HG02970 (cell line): ENCODE measurements around the gene HMGCS2.

ENCODE experiments used
- ATAC-seq: cut with Tn5 transposase; IDR thresholded peaks from one replicate; pipeline ENCODE4 v1.9.1; 2021; ENCODE audit warnings: mild to moderate bottlenecking, moderate library complexity, moderate number of reproducible peaks; ENCODE audit not compliant: unreplicated experiment, low FRiP score

Gene HMGCS2

DNA sequence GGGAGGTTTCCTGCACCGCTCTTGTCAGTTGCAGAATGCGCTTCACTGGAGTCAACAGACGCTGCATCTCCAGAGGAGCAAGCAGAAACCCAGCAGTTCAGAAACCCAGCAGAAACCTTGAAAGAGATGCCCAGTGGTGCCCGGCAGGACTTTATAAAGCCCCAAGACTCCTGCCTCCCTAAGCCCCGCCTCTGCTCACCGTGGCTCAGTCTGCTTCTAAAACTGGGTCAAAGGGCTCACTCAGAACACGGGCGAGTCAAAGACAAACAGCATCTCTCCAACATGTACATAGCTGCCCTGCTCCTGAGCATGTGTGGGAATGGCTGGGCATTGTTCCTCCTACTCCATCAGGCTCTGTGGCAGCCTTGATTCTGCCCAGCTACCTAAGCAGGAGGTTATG is at the start of gene HMGCS2:
HMGCS2 (minus strand) TSS at position 128 of the 400 bp plus-strand sequence; CDS start at position 67, 61 bp downstream.
- no peak for ATAC-seq

DNA sequence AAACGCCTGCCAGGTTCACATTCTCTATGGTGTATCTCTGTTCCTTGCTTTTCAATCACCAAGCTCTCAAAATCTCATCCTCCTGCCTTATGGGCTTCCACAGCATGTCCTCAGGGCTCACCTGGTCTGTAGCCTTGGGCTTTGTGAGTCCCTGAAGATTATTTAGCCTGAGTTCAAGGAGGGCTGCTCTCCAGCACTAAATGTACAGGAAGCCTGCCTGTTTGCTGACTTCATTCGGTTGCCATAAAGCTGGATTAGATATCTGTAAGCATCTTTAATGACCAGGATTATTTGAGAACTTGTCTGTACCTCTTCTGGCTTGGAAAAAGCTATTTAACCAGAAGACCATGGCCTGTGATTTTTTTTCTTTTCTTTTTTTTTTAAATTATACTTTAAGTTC is 49.5 kb upstream of the HMGCS2 start:
- ATAC-seq, result no peak

DNA sequence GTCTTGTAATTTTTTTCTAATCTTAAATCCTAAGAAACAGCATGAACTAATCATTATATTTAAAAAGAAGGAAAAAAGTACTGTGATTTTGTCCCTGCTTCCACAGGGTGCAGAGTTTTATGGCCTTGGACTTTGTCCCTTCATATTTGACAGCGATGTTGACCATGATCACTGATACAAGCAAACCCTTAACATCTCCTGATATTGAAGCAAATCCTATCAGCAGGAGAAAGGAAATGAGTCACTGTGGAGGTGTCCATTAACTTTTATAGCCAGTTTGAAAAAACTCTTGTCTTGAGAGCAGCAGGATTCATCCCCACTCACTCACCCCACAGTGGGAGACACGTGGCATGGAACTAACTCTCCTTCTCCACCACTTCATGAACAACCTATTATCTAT is 47.7 kb upstream of the HMGCS2 start:
- ATAC-seq, result no peak

DNA sequence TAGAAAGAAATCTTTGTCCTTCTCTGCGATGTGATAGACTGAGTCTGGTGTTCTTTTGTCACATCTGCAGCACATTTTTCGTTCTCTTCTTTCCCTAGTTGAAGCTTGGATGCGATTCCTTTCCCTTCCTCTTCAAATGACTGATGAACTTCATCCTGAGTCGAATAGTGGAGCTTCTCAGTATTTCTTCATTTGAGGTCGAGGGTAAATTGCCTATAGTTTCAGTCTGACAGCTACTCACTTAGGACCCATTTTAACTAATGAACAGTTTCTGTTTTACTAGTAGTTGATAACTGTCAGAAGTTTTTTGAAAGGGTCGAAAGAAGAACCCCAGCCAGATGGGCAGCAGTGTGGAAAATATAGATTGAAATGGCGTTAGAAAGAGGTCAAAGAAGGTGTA is 47.2 kb upstream of the HMGCS2 start:
- no peak for ATAC-seq

DNA sequence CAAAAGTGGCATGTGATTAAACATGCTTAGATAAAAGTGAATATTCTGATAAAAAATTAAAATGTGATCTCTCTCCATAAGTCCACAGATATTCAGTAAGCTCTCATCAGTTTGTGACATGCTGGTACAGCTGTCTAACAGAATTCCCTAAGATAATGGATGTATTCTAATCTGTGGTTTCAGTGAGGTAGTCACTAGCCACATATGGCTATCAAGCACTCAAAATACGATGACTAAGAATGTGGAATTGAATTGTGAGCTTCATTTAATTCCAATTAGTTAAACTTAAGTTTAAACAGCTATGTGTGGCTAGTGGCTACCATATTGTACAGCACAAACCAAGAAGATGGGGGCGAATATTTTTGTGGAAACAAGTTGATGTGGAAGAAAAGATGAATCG is 46.7 kb upstream of the HMGCS2 start:
- ATAC-seq, result no peak

DNA sequence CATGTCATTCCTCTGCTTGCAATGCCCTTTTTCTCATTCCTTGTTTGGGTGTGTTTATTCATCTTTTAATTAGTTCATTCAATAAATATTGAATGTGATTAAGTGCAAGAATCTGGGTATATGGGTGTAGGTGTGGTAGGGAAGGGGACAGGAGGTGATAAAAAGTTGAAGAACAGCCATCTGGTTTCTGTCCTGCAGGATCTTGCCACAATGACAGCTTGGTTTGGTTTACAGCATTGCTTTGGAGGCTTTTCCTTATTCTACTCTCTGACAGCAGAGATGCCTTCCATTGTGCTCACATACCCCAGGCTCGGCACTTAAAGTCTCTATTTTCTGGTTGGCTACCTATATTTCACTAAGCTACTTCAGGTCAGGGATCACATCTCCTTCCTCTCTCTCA is 45.6 kb upstream of the HMGCS2 start:
- no peak for ATAC-seq

DNA sequence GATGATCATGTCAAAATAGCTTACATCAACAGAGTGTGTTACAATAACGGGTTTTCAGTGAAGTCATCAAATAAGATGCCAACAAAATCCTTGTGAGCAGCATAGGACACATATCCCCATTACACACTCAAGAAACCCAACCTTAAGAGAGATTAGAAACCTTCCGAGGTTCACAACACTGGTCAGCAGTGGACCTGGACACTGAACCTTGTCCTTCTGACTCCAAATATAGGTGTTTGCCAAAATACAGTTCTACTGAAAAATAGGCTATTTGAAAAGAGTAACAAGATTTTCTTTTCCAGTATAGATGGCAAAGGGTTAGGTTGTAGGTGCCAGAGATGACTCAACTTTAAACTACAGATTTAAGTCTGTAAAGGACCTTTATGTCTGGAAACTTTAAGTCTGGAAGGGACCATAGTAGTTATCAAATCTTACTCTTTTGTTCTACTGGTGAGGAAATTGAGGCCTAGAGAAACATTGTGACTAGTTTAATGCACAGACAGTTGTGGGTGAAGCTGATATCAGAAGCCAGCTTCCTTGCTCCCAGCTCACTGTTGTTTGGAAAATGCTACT is 43.4 kb upstream of the HMGCS2 start:
- ATAC-seq, result no peak

DNA sequence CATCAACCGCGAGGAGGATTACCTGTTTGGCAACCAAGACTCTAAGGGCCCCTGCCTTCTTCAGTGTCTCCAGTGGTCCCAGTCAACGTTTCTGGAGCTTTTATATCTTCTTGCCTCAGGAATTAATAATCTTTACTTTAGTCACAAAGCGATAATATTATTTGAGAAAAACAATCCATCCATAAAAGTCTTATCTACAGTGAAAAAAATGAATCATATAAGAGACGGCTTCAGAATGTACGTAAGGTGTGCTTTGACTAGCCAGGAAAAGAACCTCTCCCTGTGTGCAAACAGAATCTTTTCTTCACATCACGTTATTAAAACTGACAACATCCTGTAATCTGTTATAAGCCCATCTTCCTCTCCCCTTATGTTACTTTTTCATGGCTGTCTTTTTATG is 42.7 kb upstream of the HMGCS2 start, which contains the start of gene REG4:
REG4 (minus strand) TSS at position 74 of the 400 bp plus-strand sequence. CDS start 2,691 bp downstream, outside the sequence.
- no peak for ATAC-seq

DNA sequence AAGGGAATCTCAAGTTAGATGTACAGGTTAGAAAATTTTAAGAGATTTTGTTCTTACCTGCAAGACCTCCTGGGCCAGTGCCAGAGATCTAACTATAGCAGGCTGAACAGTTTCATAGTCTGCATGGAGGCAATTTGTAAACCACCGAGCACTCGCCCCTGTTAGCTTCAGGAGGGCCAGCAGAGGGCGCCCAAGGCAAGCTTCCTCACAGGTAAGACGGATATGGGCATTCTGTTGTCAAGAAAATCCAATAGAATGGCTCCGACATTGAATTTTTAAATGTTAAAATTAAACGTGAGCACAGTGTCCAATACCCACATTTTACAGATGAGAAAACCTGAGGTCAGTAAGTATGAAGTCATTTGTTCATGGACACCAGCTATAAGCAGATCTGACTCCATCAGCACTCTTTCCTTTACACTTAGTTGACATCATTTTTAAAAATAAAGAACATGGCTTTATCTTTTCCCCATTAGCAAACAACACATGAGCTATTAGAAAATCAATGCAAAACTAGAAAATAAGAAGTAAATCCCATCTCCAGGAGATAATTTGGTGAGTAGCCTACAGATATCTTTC is 40.4 kb upstream of the HMGCS2 start:
- ATAC-seq, result peak; percentile 79

DNA sequence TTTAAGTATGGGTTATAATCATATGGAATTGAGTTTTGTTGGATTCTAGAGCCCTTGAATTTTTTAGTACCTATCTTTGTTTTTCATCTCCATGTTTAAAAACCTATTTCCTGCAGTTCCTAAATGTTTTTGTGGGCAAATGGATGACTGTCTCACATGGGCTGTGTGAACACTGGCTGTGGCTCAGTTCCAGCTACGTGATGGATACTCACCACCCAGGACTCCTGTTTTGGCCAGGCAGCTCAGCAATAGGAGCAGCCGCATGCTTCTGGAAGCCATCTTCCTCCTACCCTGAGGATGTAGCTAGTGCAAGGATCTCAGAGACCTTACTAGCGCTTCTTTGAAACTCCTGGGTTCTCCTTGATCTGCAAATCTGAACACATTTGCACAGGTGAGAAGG is 39.8 kb upstream of the HMGCS2 start:
- no peak for ATAC-seq

DNA sequence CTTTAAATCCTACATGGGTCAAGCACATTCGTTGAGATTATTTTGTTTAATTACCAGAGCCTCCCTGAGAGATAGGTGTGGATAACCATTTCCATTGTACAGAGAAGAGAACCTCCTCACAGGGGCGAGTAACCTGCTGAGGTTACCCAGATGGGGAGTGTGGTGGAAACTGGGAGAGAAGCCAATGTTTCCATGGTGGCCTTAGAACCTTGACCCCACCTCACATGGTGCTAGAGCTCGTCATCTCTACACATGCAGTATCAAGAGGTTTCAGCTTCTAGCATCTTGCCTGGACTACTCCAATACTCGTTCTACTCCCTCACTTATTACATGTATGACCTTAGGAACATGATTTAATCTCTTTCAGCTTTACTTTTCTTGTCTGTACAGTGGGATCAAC is 37.8 kb upstream of the HMGCS2 start:
- ATAC-seq, result no peak

DNA sequence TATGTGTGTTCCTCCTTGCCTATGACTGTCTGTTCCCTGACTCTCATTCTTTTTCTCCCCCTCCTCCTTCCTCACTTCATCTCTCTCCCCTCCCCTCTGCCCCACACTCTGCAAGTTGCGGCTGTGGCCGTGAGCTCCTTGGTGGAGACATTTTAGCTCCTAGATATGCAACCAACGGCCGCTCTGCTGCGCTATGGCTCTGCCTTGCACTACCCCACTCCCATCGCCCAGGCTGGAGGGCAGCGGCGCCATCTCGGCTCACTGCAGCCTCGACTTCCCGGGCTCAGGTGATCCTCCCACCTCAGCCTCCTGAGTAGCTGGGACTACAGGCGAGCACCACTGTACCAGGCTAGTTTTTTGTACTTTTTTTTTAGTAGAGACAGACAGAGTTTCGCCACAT is 37.0 kb upstream of the HMGCS2 start:
- no peak for ATAC-seq

DNA sequence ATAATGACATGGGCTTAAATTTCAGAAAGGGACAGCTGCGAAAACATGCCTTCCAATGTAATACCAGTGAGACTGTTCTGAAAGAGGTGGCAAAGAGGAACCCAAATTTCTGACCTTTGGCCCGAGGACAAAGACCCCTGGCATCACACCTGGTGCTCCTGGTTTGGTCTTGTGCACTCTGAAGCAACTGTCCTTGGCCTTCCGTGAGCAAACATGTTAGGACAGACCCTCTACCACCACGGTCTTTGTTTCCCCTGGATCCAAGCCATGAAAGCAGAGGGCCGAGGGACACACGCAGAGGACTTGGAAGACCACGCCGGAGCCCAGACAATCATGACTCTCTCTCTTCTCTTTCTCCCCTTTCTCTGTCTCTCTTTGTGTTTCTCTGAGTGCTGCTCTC is 36.5 kb upstream of the HMGCS2 start:
- no peak for ATAC-seq

DNA sequence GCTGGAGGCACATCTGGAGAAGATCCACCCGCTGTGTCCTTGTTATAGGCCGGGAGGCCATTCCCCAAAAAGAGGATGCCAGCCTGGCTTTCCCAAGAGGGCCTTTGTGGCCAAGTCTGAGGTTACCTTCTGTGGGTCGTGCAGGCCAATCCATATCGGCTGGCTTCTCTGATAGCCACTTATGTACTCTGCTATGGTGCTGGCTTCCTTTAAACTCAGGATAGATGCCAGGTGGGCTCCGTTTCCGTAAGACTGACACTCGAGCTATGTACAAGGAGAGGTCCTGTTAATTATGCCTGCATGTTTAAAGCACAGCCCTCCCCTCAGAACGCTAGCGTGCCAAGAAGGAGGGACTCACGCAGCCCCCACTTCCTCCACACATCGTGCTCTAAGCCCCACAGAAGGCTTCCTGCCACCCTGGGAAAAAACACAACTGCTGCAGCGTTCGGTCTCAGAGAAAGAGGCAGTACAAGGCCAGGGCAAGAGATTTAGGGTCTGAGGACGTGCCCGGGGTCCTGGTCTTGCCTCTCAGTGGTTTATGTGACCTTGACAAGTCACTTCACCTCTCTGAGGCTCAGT is 31.0 kb upstream of the HMGCS2 start:
- ATAC-seq, result no peak

DNA sequence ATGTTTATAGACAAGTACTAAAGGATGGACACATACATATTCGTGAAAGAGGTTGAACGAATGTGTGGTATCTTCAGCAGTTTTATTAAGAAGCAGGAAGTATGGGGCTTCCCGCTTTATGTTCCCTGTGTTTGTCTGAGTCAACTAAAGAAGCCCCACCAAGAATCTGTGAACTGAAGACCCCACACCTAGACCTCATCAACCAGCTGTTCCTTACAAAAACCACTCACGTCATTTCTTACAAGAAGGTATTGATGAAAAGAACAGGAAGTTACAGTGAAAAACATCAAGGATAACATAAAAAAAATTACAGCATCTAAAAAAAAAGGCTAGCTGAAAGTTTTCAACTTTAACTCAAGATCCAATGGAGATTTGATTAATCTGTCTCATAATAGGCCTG is 30.3 kb upstream of the HMGCS2 start:
- no peak for ATAC-seq

DNA sequence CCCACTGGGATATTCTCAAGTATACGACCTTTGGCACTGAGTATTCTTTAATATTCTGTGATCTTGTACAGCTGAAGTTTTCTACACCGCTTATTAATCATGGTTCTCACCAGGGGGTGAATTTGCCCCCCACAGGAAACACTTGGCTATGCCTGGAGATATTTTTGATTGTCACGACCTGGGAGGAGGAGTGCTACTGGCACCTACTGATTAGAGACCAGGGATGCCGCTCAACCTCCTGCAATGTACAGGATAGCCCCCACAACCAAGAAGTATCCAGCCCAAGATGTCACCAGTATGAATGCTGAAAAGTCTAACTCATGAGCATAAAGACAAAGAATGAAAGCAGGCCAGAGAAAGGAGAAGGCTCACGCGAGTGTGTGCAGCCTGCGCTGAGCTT is 28.9 kb upstream of the HMGCS2 start:
- ATAC-seq, result no peak

DNA sequence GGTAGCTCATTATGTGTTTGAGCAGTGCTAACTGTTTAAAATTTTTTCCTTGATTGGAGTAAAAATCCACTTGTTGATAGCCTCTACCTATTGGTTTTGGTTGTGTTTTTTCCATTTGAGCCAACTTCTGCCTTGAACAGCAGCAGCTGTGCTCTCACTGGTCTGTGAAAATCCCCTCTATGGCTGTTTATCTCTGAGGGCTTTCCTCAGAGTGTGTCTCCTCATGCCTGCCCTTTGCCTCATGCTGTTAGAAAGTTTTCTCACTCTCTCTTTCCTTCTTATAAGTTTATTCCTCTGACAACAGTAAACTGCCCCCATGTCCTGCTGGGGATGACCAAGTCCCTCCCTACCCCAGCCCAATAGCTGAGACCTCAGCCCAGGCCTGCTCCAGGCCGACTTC is 28.5 kb upstream of the HMGCS2 start:
- ATAC-seq, result no peak

DNA sequence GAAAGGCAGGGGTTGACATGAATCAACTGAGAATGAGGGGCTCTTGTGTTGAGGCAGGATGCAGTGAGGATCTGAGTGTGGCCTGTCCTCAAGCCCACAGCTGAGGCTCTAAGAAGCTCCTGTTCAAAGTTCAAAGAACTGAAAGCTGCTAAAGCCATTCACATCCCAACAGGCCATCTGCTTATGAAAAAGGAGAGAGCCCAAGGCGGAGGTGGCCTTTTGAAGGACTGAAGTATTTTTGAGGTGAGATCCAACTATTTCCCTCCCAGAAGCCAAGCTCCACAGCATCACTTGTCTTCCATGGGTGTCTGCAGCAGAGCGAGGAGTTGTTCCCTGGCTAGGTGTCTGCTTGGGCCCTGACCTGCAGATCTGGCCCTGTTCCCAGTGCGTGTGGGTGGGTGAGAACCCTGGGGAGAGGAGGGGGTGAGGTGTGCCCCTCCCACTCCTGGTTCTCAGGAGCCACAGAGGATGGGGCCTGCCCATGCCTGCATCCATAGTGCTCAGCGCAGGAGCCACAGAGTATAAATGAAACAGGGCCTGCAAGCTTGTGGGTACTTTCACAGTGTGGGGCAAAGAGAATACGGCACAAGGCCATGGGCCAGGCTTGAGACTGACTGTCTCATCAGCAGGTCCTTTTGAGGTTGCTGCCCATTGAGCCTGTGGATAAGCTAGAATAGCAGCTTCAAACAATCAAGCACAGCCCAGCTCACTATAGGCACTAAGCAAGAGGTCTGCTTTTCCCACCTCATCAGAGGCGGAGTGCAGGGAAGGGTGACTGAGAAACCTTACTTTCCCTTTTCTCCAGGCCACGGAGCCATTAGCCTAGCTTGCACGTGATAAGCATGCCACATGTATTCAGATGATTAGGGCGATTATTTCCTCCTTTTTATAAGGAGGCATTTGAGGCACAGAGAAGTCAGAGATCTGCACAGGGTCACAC is 26.8 kb upstream of the HMGCS2 start:
- ATAC-seq, result no peak

DNA sequence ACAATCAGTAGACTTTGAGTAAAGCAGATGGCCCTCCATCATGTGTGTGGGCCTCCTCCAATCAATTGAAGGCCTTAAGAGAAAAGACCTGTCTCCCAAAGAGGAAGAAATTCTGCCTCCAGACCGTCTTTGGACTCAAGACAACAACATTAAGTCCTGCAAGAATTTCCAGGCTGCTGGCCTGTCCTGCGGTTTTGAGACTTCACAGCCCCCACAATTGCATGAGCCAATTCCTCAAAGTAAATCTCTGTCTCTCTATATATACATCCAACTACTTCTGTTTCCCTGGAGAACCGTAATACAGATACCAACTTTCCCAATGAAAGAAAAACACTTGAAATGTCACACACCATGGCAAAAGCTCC is 26.2 kb upstream of the HMGCS2 start:
- ATAC-seq, result no peak

DNA sequence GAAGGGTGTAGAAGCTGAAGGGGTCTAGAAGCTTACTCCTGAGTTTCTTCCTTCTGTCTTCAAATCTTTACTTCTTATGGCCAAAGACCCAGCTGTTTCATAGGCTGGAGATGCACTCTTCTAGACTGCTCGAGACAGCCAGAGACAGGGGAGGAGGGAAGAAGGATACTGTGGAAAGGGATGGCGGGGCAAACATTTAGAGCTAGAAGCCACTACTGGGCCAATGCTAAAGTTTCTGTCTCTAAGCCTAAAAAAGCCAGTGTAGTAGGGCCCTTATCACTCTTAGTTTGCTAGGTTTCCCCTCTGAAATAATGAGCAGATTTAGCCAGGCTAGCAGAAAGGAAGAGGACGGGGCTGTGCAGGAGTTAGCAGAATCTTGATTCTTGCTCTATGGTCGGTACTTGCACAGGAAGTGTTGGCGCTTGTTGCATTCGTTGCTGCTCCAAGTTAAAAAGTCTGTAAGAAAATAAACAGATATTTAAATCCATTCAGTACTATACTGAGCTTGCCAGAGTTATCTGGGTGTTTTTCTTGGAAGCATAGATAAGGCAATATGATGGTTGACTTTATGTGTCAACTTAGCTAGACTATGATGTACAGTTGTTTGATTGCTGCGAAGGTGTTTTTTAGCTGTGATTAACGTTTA is 25.6 kb upstream of the HMGCS2 start:
- ATAC-seq, result no peak

DNA sequence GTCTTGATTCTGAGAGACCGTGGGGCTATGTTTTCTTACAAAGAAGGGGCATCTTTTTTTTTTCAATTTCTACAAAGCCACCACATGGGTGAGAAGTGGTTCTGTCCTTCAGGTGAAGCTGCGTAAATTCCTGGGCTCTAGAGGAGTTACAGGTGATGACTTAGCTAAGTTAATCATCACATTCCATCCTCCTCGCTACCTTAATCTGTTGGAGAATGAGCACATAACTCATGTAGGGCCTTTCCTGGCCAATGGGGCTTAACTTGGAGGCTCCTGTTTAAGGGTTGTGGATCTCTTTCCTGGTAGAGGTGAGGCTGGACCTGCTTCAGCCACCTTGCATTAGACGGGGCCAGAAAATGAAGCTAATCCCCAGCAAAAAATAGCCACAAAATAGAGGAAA is 22.7 kb upstream of the HMGCS2 start:
- no peak for ATAC-seq
